IgD-negative memory B cell (primary cell): ENCODE results near the gene ICE2. TPM values are rescaled to one million over a fixed set of nuclear protein-coding genes. Genes with fewer than 3 reads are reported as not detected.

ENCODE experiments used
- H3K27ac Mint-ChIP-seq, 3 donors: one replicate each; pipeline ENCODE4 v1.8.0; 2020 to 2022; ENCODE audit warnings: mild to moderate bottlenecking in 3 of 3, mixed read lengths in 3 of 3, moderate library complexity in 1 of 3
- H3K27me3 Mint-ChIP-seq: one replicate; pipeline ENCODE4 v1.8.0; 2021; ENCODE audit warnings: mixed read lengths
- H3K36me3 Mint-ChIP-seq: one replicate; pipeline ENCODE4 v1.8.0; 2020; ENCODE audit warnings: mild to moderate bottlenecking, mixed read lengths
- H3K4me1 Mint-ChIP-seq, 3 donors: one replicate each; pipeline ENCODE4 v1.8.0; 2020 to 2022; ENCODE audit warnings: mixed read lengths in 3 of 3, mild to moderate bottlenecking in 1 of 3
- H3K4me3 Mint-ChIP-seq, 4 donors: one replicate each; pipeline ENCODE4 v1.8.0; 2020 to 2022; ENCODE audit warnings: mild to moderate bottlenecking in 4 of 4, mixed read lengths in 4 of 4, moderate library complexity in 3 of 4
- H3K9me3 Mint-ChIP-seq, 3 donors: one replicate each; pipeline ENCODE4 v1.8.0; 2020 to 2021; ENCODE audit warnings: mixed read lengths in 3 of 3, mild to moderate bottlenecking in 1 of 3
- polyA plus RNA-seq: library from polyadenylated mRNA; unstranded; fragments of 300-500 nt; fragmentation: Illumina TruSeq; gene quantifications from one replicate; pipeline ENCODE4 v1.2.3, GENCODE V29; 2021

ICE2 gene, protein sequence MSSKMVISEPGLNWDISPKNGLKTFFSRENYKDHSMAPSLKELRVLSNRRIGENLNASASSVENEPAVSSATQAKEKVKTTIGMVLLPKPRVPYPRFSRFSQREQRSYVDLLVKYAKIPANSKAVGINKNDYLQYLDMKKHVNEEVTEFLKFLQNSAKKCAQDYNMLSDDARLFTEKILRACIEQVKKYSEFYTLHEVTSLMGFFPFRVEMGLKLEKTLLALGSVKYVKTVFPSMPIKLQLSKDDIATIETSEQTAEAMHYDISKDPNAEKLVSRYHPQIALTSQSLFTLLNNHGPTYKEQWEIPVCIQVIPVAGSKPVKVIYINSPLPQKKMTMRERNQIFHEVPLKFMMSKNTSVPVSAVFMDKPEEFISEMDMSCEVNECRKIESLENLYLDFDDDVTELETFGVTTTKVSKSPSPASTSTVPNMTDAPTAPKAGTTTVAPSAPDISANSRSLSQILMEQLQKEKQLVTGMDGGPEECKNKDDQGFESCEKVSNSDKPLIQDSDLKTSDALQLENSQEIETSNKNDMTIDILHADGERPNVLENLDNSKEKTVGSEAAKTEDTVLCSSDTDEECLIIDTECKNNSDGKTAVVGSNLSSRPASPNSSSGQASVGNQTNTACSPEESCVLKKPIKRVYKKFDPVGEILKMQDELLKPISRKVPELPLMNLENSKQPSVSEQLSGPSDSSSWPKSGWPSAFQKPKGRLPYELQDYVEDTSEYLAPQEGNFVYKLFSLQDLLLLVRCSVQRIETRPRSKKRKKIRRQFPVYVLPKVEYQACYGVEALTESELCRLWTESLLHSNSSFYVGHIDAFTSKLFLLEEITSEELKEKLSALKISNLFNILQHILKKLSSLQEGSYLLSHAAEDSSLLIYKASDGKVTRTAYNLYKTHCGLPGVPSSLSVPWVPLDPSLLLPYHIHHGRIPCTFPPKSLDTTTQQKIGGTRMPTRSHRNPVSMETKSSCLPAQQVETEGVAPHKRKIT
- polyA plus RNA-seq: 52.8 TPM

GRCh38 chr15:60478566-60479360, at the start of gene ICE2:
Gene ICE2 (minus strand): TSS chr15:60479142. CDS start chr15:60477977, 1,165 bp downstream.
- Mint-ChIP-seq H3K9me3 (no peaks in the 10 kb centered on the region), H3K4me3 (peak within 1 kb of the TSS; percentile 92 to 100 (median 100)), H3K27ac (peak within 1 kb of the TSS; percentile 90 to 100 (median 100)), H3K36me3 (peaks cover 1% of the 10 kb centered on the region), H3K27me3 (no peaks in the 10 kb centered on the region), H3K4me1 (peaks cover 29 to 43% (median 41%) of the 10 kb centered on the region in 3 donors)

DNA sequence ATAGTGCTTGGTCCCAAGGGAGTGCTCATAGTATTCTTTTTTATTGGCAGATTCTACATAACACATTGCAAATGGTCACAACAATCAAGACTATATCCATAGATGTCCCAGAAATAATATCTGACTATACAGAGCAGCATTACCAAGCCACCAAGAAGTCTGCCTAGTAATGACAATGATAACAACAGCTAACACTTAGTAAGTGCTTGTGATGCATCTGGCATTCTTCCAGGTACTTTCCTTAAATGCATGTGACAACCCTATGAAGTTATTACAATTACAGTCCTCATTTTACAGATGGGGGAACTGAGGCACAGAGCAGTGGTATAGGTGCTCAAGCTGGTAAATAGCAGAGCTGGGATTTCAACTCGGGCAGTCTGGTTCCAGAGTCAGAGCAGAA, 49.6 kb upstream of the ICE2 start:
- Mint-ChIP-seq H3K9me3 (no peaks in the 10 kb centered on the region), H3K27me3 (no peaks in the 10 kb centered on the region), H3K27ac (peak overlapping the region; percentile 44 to 92 (median 46)), H3K36me3 (peaks cover 5% of the 10 kb centered on the region), H3K4me1 (peaks cover 6 to 17% (median 9%) of the 10 kb centered on the region in 3 donors), H3K4me3 (peak overlapping the region in 1 of 4 donors; percentile 20)

DNA sequence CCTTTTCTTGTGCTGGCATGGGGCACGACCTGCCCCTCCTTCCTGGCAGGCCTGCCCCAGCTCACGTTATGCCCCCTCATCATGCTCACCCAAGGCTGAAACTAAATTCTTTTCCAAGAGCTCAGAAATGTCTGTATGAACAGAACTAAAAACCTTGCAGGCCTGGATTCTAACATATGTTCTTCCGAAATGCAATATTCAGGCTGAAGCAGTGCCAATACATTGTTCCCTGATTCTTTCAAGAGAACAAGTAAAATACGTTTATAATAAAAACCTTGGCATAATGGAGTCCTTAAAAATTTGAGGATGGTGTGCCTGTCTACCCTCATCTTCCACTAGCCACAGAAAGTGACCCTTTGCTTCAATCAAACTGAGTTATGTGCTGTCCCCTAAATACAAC, 48.5 kb upstream of the ICE2 start:
- Mint-ChIP-seq H3K27ac (peak overlapping the region in 2 of 3 donors; percentile 20 to 78), H3K4me3 (peak overlapping the region in 1 of 4 donors; percentile 3), H3K4me1 (peaks cover 6 to 17% (median 9%) of the 10 kb centered on the region in 3 donors), H3K36me3 (peaks cover 5% of the 10 kb centered on the region), H3K27me3 (no peaks in the 10 kb centered on the region), H3K9me3 (no peaks in the 10 kb centered on the region)

DNA sequence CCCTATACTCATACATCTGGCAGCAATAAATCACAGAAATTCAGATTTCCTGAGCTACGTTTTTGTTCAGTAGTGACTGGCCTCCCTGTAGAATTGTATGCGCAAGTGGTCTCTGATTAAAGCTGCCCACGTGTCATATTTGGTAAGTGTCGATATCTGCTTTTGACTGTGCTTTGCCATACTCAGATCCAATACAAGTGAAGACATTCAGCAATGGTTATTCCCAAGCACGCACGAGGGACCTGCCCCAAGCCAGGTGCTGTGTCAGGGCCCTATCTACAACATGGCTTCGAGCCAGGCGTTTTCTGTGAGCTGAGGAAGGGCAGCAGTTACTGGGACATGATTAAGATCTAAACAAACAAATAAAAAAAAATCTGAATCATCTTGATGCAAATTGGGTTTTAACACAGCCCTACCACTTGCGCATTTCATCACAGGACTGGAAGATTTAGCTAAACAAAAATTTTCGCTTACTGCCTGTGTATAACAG, 47.2 kb upstream of the ICE2 start:
- Mint-ChIP-seq H3K4me3 (no peak overlapping the region), H3K9me3 (no peaks in the 10 kb centered on the region)

DNA sequence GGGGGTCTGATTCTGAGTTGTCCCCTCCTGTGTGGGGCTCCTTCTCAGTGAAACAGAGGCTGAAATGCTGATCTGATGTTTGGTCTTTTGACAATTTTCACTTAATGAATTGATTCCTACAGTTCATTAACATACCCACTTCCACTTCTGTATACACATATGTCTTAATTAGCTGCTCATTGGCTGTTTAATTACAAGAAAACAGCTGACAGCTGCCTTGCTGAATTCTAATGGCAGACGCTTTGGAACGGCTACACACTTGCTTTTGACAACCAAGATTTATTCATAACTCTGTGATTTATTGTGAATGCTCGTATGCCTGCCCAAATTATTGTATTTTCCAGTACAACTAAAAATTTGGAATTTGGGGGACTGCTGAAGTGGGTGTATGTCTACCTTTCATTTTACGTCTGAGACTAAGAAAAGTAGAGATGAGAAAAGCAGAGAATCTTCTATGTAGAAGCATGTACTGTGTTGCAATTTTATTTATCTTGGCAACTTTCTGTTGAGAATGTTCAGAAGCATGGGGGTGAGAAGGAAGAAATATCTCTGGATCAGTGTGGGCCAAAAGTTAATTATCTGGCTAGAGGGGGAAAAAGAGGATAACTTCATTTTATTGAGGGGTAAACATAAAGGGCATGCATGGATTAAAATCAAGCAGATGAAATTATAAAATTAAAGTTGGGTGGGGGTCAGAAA, 46.5 kb upstream of the ICE2 start:
- H3K27ac Mint-ChIP-seq: no peak overlapping the region
- peaks cover 5% of the 10 kb centered on the region for H3K36me3 Mint-ChIP-seq
- peaks cover 11 to 22% (median 12%) of the 10 kb centered on the region in 3 donors for H3K4me1 Mint-ChIP-seq
- H3K4me3 Mint-ChIP-seq: no peak overlapping the region
- no peaks in the 10 kb centered on the region for H3K27me3 Mint-ChIP-seq
- no peaks in the 10 kb centered on the region for H3K9me3 Mint-ChIP-seq

More for the DNA sequence above, 47.2 kb upstream of the ICE2 start:
- Mint-ChIP-seq H3K36me3 (peaks cover 5% of the 10 kb centered on the region), H3K27me3 (no peaks in the 10 kb centered on the region), H3K4me1 (peaks cover 6 to 17% (median 9%) of the 10 kb centered on the region in 3 donors), H3K27ac (peak overlapping the region in 1 of 3 donors; percentile 20)

DNA sequence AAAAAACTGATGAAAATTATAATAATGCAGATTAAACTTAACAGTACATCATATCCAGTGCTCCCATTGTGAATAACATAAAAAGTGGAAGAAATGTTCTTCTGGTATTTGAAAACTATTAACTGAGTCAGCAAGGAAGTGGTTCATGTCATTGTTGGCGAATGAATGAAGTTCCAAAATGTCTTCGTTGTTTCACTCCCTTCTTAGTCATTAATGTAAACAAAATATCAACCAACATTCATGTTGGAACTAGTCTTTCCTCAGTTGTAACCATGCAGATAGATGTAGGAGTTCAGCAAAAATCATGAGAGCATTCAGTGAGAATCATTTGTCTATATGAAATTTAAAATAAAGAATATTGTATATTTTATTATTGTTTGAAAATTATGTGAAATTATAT, 44.1 kb upstream of the ICE2 start:
- H3K4me1 Mint-ChIP-seq: peaks cover 11 to 19% (median 13%) of the 10 kb centered on the region in 3 donors
- H3K27me3 Mint-ChIP-seq: no peaks in the 10 kb centered on the region
- peaks cover 5% of the 10 kb centered on the region for H3K36me3 Mint-ChIP-seq
- no peak overlapping the region for H3K27ac Mint-ChIP-seq
- no peak overlapping the region for H3K4me3 Mint-ChIP-seq
- no peaks in the 10 kb centered on the region for H3K9me3 Mint-ChIP-seq

- peaks cover 4% of the 10 kb centered on the region for H3K36me3 Mint-ChIP-seq
- H3K27ac Mint-ChIP-seq: no peak overlapping the region
- peak overlapping the region in 1 of 4 donors; percentile 44 for H3K4me3 Mint-ChIP-seq
- H3K4me1 Mint-ChIP-seq: peaks cover 11 to 17% (median 13%) of the 10 kb centered on the region in 3 donors
- H3K9me3 Mint-ChIP-seq: no peaks in the 10 kb centered on the region
- no peaks in the 10 kb centered on the region for H3K27me3 Mint-ChIP-seq
These were observed 42.0 kb upstream of the ICE2 start for GRCh38 chr15:60520825-60521368.

GRCh38 chr15:60520013-60520824, 41.3 kb upstream of the ICE2 start:
- peak overlapping the region in 1 of 4 donors; percentile 30 for H3K4me3 Mint-ChIP-seq
- H3K27me3 Mint-ChIP-seq: no peaks in the 10 kb centered on the region
- no peaks in the 10 kb centered on the region for H3K9me3 Mint-ChIP-seq
- H3K4me1 Mint-ChIP-seq: peaks cover 11 to 17% (median 13%) of the 10 kb centered on the region in 3 donors
- no peaks in the 10 kb centered on the region for H3K36me3 Mint-ChIP-seq
- H3K27ac Mint-ChIP-seq: peak overlapping the region in 2 of 3 donors; percentile 20 to 65

DNA sequence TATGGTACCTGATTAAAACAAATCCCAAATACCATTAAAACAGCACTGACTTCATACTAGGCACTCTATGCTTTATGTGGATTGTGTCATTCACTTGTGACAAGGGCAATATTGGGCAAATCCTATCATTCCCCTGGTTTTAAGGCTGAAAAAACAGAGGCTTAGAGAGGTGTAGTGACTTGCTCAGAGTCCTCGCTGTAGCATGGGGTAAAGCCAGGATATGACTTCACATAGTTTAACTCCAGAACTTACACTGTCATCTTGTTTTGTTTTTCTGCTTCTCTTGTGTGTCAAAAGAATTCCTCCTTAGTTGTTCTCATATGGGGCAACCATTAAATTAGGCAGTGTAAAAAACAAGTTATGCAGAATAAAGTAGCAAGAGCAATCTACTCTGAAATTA, 40.3 kb upstream of the ICE2 start:
- Mint-ChIP-seq H3K4me1 (peaks cover 11 to 17% (median 13%) of the 10 kb centered on the region in 3 donors), H3K36me3 (no peaks in the 10 kb centered on the region), H3K4me3 (no peak overlapping the region), H3K9me3 (no peaks in the 10 kb centered on the region), H3K27ac (no peak overlapping the region), H3K27me3 (no peaks in the 10 kb centered on the region)

DNA sequence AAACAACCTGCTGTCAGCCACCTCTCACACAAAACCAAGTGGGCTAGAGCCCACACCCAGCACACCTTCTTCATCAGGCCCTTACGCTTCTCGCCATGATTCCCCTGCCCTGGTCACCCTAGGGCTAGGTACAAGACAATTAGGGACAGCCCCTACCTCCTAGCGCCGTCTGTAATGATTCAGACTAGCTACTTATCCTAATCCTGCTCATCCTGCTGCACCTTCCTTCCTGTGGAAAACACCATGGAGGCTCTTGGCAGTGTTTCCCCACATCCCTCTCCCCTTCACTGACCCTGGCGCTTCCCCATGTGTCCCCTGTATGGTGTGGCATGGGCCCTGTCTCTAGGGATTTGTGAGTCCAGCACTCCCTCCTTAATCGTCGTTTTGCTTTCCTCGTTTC, 39.6 kb upstream of the ICE2 start:
- Mint-ChIP-seq H3K4me3 (no peak overlapping the region), H3K4me1 (peaks cover 9 to 14% (median 11%) of the 10 kb centered on the region in 3 donors), H3K36me3 (no peaks in the 10 kb centered on the region)

DNA sequence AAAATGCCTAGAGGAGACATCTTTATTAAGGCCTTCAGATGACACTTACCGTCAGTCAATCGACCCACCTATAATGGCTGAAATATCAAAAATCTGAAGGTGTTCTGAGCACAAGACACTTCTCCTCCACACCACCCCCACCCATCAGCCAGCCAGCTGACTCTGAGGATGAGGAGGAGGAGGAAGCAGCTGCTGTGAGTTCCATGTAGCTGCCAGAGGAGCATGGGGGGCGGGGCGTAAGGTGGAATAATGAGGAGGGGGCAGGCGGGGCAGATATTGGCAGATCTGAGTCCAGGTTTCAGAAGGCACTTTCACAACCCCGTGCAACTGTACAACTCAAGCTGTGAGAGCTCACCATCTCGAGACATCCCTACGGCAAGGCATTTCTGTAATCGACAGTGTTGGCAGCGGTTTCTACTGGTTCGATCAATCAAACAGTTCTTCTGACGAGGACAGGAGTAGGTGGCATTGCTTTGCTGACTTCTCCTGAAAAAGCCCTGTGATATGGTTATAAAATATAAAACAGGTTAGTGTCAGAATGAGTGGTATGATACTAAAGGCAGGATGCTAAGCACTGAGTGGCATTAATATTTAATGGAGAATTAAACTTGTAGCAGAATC, 35.4 kb upstream of the ICE2 start:
- Mint-ChIP-seq H3K4me3 (no peak overlapping the region), H3K27ac (peak overlapping the region in 2 of 3 donors; percentile 5 to 69), H3K4me1 (no peaks in the 10 kb centered on the region), H3K36me3 (no peaks in the 10 kb centered on the region), H3K27me3 (no peaks in the 10 kb centered on the region), H3K9me3 (no peaks in the 10 kb centered on the region)

More for the DNA sequence above, 39.6 kb upstream of the ICE2 start:
- Mint-ChIP-seq H3K27me3 (no peaks in the 10 kb centered on the region), H3K9me3 (no peaks in the 10 kb centered on the region), H3K27ac (no peak overlapping the region)

GRCh38 chr15:60513676-60514075, 34.7 kb upstream of the ICE2 start:
- Mint-ChIP-seq H3K36me3 (no peaks in the 10 kb centered on the region), H3K4me1 (no peaks in the 10 kb centered on the region), H3K27me3 (no peaks in the 10 kb centered on the region), H3K27ac (no peak overlapping the region), H3K9me3 (no peaks in the 10 kb centered on the region), H3K4me3 (no peak overlapping the region)
